DOHH2 (cell line): Measurements from ENCODE around the gene IRF2.
A peak's percentile ranks its signal among the peaks of the same experiment; 100 is the strongest.

Experiments used
- H3F3A ChIP-seq: fragments of 200-600 bp; sonication (generic), shearing (Covaris generic); 2 replicates; pipeline ENCODE4 v1.6.0; 2016; ENCODE audit warnings: antibody characterized with exemption, mild to moderate bottlenecking; ENCODE audit not compliant: control insufficient read depth, insufficient read depth
- H3K27ac ChIP-seq: fragments of 200-600 bp; sonication (generic); 2 replicates; pipeline ENCODE4 v1.5.1; 2014; ENCODE audit warnings: low read depth, mild to moderate bottlenecking, low read length, moderate library complexity
- H3K27me3 ChIP-seq: fragments of 200-600 bp; sonication (generic); 2 replicates; pipeline ENCODE4 v1.6.1; 2014; ENCODE audit warnings: mild to moderate bottlenecking, low read length, mixed read lengths; ENCODE audit not compliant: control insufficient read depth
- H3K36me3 ChIP-seq: fragments of 200-600 bp; sonication (generic); 2 replicates; pipeline ENCODE4 v1.6.1; 2014; ENCODE audit warnings: mild to moderate bottlenecking, low read length, moderate library complexity, mixed read lengths; ENCODE audit not compliant: control insufficient read depth
- H3K4me1 ChIP-seq: fragments of 200-600 bp; sonication (generic); 2 replicates; pipeline ENCODE4 v1.6.1; 2014; ENCODE audit warnings: mild to moderate bottlenecking, low read length, mixed read lengths; ENCODE audit not compliant: control insufficient read depth
- H3K4me2 ChIP-seq: fragments of 200-600 bp; sonication (generic); 2 replicates; pipeline ENCODE4 v1.6.0; 2014; ENCODE audit warnings: mild to moderate bottlenecking, low read length, moderate library complexity
- H3K4me3 ChIP-seq: fragments of 200-600 bp; sonication (generic); 2 replicates; pipeline ENCODE4 v1.5.1; 2014; ENCODE audit warnings: mild to moderate bottlenecking, low read length, mixed read lengths
- H3K79me2 ChIP-seq: fragments of 200-600 bp; sonication (generic); 2 replicates; pipeline ENCODE4 v1.6.1; 2014; ENCODE audit warnings: mild to moderate bottlenecking, low read length, mixed read lengths; ENCODE audit not compliant: control insufficient read depth
- H3K9me2 ChIP-seq: fragments of 200-600 bp; sonication (generic); replicated peaks from 2 replicates; pipeline ENCODE4 v1.6.1; 2014; ENCODE audit warnings: mild to moderate bottlenecking, low read length, mixed read lengths; ENCODE audit not compliant: control insufficient read depth
- H3K9me3 ChIP-seq: fragments of 200-600 bp; sonication (generic); 2 replicates; pipeline ENCODE4 v1.6.1; 2014; ENCODE audit warnings: antibody characterized with exemption, low read length, mixed read lengths; ENCODE audit not compliant: control insufficient read depth, insufficient read depth
- H4K20me1 ChIP-seq: fragments of 200-600 bp; sonication (generic); 2 replicates; pipeline ENCODE4 v1.6.0; 2014; ENCODE audit warnings: low read depth, mild to moderate bottlenecking, antibody characterized with exemption, low read length, moderate library complexity; ENCODE audit not compliant: control insufficient read depth, insufficient read depth
- CTCF ChIP-seq: fragments of 200-600 bp; sonication (generic); IDR thresholded peaks from one replicate; pipeline ENCODE4 v1.5.1; 2014; ENCODE audit warnings: antibody characterized with exemption, mild to moderate bottlenecking, low read depth, low read length; ENCODE audit not compliant: poor library complexity, severe bottlenecking
- EZH2phosphoT487 ChIP-seq: fragments of 200-600 bp; sonication (generic); IDR thresholded peaks from 2 replicates; pipeline ENCODE4 v1.6.1; 2017; ENCODE audit warnings: borderline replicate concordance, mild to moderate bottlenecking, antibody characterized with exemption, low read length, moderate library complexity, mixed read lengths

The IRF2 gene

GRCh38 chr4:184345573-184345922 lies 128.8 kb downstream of the IRF2 start:
- H3F3A ChIP-seq, result no peaks in the 10 kb centered on the region
- H3K4me3 ChIP-seq, result no peak overlapping the region
- no peaks in the 10 kb centered on the region for H3K9me3 ChIP-seq
- H3K27ac ChIP-seq, result no peak overlapping the region
- H3K36me3 ChIP-seq, result no peaks in the 10 kb centered on the region
- H4K20me1 ChIP-seq, result no peaks in the 10 kb centered on the region
- H3K4me2 ChIP-seq, result no peak overlapping the region
- H3K9me2 ChIP-seq, result no peaks in the 10 kb centered on the region
- H3K27me3 ChIP-seq, result peaks cover 77% of the 10 kb centered on the region
- peaks cover 52% of the 10 kb centered on the region for H3K4me1 ChIP-seq
- no peak for TF ChIP-seq CTCF
- TF ChIP-seq EZH2phosphoT487, result no peak
- no peaks in the 10 kb centered on the region for H3K79me2 ChIP-seq

GRCh38 chr4:184344899-184345572 lies 129.3 kb downstream of the IRF2 start:
- H3K27ac ChIP-seq, result no peak overlapping the region
- peaks cover 72% of the 10 kb centered on the region for H3K27me3 ChIP-seq
- no peak for TF ChIP-seq EZH2phosphoT487
- TF ChIP-seq CTCF, result no peak
- H3F3A ChIP-seq, result no peaks in the 10 kb centered on the region
- no peak overlapping the region for H3K4me3 ChIP-seq
- H3K4me2 ChIP-seq, result no peak overlapping the region
- H3K9me2 ChIP-seq, result no peaks in the 10 kb centered on the region
- peaks cover 52% of the 10 kb centered on the region for H3K4me1 ChIP-seq
- H3K36me3 ChIP-seq, result no peaks in the 10 kb centered on the region
- H3K79me2 ChIP-seq, result no peaks in the 10 kb centered on the region
- H3K9me3 ChIP-seq, result no peaks in the 10 kb centered on the region
- H4K20me1 ChIP-seq, result no peaks in the 10 kb centered on the region

GRCh38 chr4:184344435-184344834 lies 129.9 kb downstream of the IRF2 start:
- H3K4me2 ChIP-seq, result peak overlapping the region; percentile 71
- TF ChIP-seq CTCF, result no peak
- no peak for TF ChIP-seq EZH2phosphoT487

More at GRCh38 chr4:184344435-184344834, 129.9 kb downstream of the IRF2 start:
- H3K9me2 ChIP-seq, result no peaks in the 10 kb centered on the region
- H4K20me1 ChIP-seq, result no peaks in the 10 kb centered on the region
- H3K4me1 ChIP-seq, result peaks cover 52% of the 10 kb centered on the region
- no peaks in the 10 kb centered on the region for H3K9me3 ChIP-seq
- no peaks in the 10 kb centered on the region for H3F3A ChIP-seq
- H3K79me2 ChIP-seq, result no peaks in the 10 kb centered on the region
- H3K27ac ChIP-seq, result no peak overlapping the region
- peaks cover 66% of the 10 kb centered on the region for H3K27me3 ChIP-seq
- no peaks in the 10 kb centered on the region for H3K36me3 ChIP-seq
- peak overlapping the region; percentile 62; the same call in 1 of the 2 replicates for H3K4me3 ChIP-seq
